ENCODE measurements around the gene GPR62.

Gene GPR62

DNA sequence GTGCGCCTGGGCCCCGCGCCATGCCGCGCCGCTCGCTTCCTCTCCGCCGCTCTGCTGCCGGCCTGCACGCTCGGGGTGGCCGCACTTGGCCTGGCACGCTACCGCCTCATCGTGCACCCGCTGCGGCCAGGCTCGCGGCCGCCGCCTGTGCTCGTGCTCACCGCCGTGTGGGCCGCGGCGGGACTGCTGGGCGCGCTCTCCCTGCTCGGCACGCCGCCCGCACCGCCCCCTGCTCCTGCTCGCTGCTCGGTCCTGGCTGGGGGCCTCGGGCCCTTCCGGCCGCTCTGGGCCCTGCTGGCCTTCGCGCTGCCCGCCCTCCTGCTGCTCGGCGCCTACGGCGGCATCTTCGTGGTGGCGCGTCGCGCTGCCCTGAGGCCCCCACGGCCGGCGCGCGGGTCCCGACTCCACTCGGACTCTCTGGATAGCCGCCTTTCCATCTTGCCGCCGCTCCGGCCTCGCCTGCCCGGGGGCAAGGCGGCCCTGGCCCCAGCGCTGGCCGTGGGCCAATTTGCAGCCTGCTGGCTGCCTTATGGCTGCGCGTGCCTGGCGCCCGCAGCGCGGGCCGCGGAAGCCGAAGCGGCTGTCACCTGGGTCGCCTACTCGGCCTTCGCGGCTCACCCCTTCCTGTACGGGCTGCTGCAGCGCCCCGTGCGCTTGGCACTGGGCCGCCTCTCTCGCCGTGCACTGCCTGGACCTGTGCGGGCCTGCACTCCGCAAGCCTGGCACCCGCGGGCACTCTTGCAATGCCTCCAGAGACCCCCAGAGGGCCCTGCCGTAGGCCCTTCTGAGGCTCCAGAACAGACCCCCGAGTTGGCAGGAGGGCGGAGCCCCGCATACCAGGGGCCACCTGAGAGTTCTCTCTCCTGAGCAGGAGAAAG is 951 bp downstream of the GPR62 start:
- FAIRE-seq = no peak

- FAIRE-seq = no peak
Measured at GRCh38 chr3:51957520-51958205, 2.5 kb downstream of the GPR62 start.

DNA sequence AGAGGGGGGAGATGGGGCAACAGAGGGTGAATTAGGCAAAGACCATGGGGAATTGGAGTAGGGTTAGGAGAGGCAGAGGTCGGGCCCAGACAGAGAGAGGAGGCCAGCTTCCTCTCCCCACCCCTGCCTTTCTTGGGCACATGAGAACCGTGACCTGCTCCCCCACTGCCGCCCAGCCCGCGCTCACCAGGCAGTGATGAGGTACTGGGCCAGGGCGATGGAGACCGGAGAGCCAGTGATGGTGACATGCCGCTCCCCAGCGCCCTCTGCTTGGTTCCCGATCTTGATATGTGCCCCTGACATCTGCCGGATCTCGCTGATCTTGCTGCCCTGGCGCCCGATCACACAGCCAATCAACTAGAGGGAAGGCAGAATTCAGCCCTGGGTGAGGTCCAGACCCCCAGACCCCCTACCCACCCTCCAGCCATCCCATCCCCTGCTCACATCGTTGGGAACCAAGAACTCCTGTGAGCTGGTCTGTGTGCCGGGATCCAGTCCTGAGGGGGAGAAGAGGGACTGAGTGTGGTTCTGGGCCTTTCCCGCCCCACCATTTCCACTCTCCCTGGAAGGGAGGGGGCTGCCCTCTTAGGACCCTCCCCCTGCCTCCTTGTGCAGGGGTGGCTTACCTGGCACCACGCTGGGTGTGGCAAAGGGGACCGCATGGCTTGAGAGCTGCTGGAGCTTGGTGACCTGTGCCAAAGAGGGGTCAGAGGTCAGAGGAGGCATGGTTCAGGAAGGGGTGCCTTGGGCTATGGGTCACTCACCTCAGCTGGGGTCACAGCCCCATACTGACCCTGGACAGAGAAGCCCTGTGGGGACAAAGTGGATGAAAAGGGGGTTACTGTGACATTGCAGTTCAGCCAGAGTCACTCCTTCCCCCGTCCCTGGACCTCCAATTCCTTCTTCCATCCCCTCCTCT is 3.7 kb downstream of the GPR62 start:
- no peak for FAIRE-seq

DNA sequence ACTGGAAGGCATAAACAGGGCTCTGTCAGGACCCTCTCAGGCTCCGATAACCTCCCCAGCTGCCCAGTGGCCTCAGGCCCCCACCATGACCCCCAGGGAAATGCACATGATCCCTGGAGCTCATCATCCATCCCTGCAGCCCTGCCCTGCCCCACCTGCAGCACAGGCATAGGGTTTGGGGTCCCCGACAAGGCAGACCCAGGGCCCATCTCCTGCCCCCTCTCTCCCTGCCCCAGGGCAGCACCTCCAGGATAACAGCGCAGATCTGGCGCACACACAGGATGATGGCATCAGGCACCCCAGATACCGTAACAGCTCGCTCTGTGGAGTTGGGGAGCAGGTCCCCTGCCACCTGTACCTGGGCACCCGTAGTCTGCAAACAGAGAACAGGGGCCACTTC is 4.5 kb downstream of the GPR62 start:
- no peak for FAIRE-seq

DNA sequence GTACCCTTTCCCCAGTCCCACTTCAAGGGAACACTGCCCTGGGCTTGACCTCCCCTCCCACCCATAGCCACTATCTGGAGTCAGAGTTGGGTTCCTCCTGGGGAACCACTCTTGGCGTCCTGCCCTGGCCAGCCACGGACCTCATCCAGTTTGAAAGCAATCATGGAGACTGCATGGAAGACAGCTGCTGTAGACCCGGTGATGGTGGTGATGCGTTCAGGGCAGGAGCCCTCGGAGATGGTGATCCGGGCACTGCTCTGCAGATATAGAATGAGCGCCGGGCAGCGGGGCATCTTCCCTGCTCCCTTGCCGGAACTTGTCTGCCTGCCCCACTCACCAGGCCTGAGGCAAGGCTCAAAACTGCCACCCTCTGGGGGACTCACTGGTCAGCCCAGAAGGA is 5.2 kb downstream of the GPR62 start:
- FAIRE-seq = no peak

- FAIRE-seq = no peak
Measured at GRCh38 chr3:51961011-51961410, 5.8 kb downstream of the GPR62 start.

GRCh38 chr3:51961602-51962569 is 6.7 kb downstream of the GPR62 start:
- FAIRE-seq = no peak

- FAIRE-seq = no peak
Measured at GRCh38 chr3:51962854-51963530, 7.8 kb downstream of the GPR62 start.

DNA sequence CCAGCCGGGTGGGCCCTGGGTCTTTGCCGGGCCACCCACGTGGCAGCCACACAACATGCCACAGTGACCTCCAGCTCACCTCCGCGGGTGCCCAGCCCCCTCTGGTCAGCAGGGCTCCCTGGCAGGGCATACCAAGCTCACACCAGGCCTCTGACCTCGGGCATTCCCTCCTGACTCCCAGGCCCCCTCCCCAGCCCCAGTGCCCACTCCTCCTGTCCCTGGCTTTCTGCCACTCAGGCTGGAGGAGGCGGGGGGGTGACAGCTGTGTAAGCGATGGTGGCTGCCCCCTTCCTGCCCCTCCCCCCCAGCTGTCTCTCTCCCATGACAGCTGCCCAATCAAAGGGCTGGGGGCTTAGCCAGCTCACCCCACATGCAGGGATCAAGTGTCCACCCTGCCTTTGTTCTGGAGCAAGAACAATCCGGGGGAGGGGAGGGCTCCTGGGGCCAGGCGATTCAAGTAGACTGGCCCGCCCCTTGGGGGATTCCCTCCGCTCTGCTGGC is 8.8 kb downstream of the GPR62 start:
- FAIRE-seq = no peak

DNA sequence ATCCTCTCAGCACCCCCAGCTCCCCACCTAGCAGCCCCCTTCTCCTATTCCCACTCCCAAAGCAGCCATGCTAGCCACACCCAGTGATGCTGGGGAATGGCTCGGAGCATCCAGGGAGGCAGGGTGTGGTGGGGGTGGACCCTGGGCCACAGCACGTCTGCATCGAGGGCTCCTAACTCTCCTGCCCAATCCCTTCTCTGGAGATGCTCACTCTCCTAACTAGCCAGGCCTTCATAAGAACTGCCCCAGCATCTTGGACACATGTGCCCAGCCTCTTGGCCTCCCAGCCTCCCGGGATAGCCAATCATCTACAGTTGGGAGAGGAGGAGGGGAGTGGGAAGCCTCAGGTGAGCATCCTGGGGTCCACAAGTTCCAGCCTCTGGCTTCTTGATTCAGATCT is 9.3 kb downstream of the GPR62 start:
- no peak for FAIRE-seq

- no peak for FAIRE-seq
Measured at GRCh38 chr3:51966016-51966415, 10.8 kb downstream of the GPR62 start.

- no peak for FAIRE-seq
Measured at GRCh38 chr3:51966486-51966885, 11.3 kb downstream of the GPR62 start.

GRCh38 chr3:51966922-51967383 is 11.8 kb downstream of the GPR62 start:
- no peak for FAIRE-seq

DNA sequence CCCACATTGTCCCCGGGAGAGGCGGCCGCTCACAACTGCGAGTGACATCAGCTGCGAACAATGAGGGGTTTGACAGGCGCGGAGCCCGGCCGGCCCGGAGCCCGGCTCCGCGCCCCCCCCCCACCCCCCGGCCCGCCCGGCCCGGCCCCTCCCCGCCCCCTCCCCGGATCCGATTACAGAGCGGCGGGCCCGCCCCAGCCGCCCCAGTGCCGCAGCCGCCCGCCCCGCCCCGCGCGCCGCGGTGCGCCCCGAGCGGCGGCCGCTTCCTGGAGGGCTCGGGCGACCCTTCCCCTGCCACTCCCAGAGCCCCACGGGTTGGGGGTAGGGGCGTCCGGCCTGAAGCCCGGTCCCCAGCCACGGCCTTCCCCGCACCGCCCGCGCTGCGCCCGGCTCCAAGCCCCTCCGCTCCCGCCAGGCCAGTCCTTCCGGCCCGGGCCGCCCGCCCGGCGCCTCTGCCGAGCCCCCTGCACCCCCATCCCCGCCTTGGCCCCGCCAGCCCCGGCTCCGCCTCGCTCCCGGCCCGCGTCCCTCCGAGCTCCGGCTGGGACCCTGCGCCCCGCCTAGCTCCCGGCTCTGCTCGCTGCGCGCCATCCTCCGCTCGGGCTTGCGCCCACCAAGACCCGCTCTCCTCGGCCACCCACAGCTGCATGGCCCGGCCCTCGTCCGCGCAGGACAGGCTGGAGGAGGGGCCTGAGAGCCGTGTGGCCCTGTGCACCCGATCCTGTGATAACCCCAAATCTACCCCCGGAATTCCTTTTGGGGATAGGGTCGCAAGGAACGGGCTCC is 12.4 kb downstream of the GPR62 start, which contains the start of gene PCBP4:
PCBP4 (minus strand) TSS at position 71 of the 786 bp plus-strand sequence. CDS start 6,214 bp downstream, outside the sequence.
- FAIRE-seq = no peak

GRCh38 chr3:51968170-51968775 is 13.1 kb downstream of the GPR62 start:
- FAIRE-seq = no peak

- FAIRE-seq = no peak
Measured at GRCh38 chr3:51968883-51969678, 13.9 kb downstream of the GPR62 start.

DNA sequence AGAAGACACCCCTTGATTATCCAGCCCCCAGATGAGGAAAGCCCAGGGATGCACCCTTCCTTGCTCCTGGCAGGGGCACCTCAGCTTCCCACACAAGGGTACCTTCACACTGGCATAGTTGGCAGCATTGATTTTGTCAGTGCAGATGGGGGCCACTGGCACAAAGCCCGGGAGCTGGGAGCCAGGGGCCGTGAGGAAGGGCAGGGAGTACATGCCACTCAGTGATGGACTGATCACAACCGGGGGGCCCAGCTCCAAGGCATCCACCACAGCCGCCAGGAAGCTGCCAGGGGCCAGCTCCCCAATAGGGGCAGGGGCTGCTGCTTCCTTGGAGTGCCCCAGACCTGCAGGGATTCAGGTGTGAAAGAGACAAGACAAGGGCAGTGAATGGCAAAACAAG is 14.7 kb downstream of the GPR62 start:
- no peak for FAIRE-seq

GRCh38 chr3:51970606-51971300 is 15.6 kb downstream of the GPR62 start:
- no peak for FAIRE-seq

Data from TTC549 (cell line).